ENCODE measurements around the gene ERBB4. TPM values are rescaled to one million over a fixed set of nuclear protein-coding genes. Genes with fewer than 3 reads are reported as not detected.
"Not testable (repeated sequence)": the region's sequence is repeated elsewhere in the genome, so short reads cannot be mapped to it uniquely, and the experiment has no call there.

The ERBB4 gene
- polyA plus RNA-seq, 4 donors, result 0.04 to 0.13 TPM; not detected in 2

DNA sequence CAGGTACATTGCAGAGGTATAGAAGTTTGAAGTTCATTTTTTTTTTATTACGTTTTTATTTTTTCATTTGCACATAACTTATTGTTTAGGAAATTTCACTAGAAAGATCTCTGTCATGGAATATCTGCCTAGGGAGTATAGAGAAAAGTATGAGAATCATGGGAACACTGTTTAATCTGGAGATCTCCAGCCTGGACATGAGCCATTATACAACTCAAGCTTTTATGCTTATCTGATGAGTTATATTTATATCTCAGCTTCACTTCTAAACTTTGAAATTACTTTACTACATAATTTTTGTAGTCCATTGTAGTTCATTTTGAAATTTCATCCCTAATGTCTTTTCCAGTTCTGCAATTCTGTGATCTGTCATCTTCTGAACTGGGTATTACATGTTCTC is 515.6 kb downstream of the ERBB4 start:
- no peaks in the 10 kb centered on the region for H3K36me3 ChIP-seq (ENCODE audit: control insufficient read depth in 3 of 3, insufficient read depth in 2 of 3, low read depth in 1 of 3, low read length in 3 of 3)
- no peak overlapping the region for H3K4me3 ChIP-seq (ENCODE audit: low read depth in 1 of 3, low read length in 3 of 3)
- FAIRE-seq, result no peak
- H3K27me3 ChIP-seq (ENCODE audit: control insufficient read depth in 3 of 3, insufficient read depth in 3 of 3, low read length in 3 of 3), result no peaks in the 10 kb centered on the region
- DNase-seq, result no peak
- WGBS, 3 donors, result 50 to 81% (median 61%) methylated on average over 1 of the region's 1 CpG
- H3K9me3 ChIP-seq (ENCODE audit: control insufficient read depth in 2 of 2, insufficient read depth in 1 of 2, low read depth in 1 of 2, low read length in 1 of 2), result no peaks in the 10 kb centered on the region
- no peak overlapping the region for H3K27ac ChIP-seq (ENCODE audit: low read depth in 1 of 3, low read length in 2 of 3)
- H3K4me1 ChIP-seq (ENCODE audit: control insufficient read depth in 3 of 3, insufficient read depth in 2 of 3, low read depth in 1 of 3, low read length in 2 of 3), result no peaks in the 10 kb centered on the region

DNA sequence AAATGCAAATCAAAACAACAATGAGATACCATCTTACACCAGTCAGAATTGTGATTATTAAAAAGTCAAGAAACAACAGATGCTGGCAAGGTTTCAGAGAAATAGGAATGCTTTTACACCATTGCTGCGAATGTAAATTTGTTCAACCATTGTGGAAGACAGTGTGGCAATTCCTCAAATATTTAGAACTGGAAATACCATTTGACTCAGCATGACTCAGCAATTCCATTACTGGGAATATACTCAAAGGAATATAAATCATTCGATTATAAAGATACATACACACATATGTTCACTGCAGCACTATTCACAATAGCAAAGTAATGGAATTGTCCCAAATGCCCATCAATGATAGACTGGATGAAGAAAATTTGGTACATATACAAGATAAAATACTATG is 516.7 kb downstream of the ERBB4 start:
- no peak overlapping the region for H3K4me3 ChIP-seq (ENCODE audit: low read depth in 1 of 3, low read length in 3 of 3)
- H3K27ac ChIP-seq (ENCODE audit: low read depth in 1 of 3, low read length in 2 of 3), result no peak overlapping the region
- no peaks in the 10 kb centered on the region for H3K9me3 ChIP-seq (ENCODE audit: control insufficient read depth in 2 of 2, insufficient read depth in 1 of 2, low read depth in 1 of 2, low read length in 1 of 2)
- no peaks in the 10 kb centered on the region for H3K4me1 ChIP-seq (ENCODE audit: control insufficient read depth in 3 of 3, insufficient read depth in 2 of 3, low read depth in 1 of 3, low read length in 2 of 3)
- no peaks in the 10 kb centered on the region for H3K27me3 ChIP-seq (ENCODE audit: control insufficient read depth in 3 of 3, insufficient read depth in 3 of 3, low read length in 3 of 3)
- 75 to 94% (median 89%) methylated on average over 2 of the region's 2 CpGs for WGBS, 3 donors
- no peaks in the 10 kb centered on the region for H3K36me3 ChIP-seq (ENCODE audit: control insufficient read depth in 3 of 3, insufficient read depth in 2 of 3, low read depth in 1 of 3, low read length in 3 of 3)
- no peak for DNase-seq
- no peak for FAIRE-seq

DNA sequence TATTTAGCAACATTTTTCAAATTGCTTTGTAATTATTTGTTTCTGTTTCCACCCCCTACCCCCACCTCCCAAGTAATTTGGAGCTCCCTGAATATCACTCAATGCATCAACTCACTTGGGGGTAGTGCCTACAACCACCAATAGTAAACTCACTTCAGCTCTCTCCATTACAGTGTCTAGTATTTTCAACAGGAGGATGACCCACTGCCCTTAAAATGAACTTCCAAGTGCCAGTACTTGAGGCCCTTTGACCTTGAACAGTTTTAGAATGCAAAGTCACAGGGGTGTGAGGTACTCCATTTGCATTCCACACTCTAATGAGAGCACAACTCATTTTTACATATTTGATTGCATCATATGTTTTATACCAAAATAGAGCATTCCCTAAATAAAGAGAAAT is 523.0 kb downstream of the ERBB4 start:
- Histone ChIP-seq H3K27me3 (ENCODE audit: control insufficient read depth in 3 of 3, insufficient read depth in 3 of 3, low read length in 3 of 3) (no peaks in the 10 kb centered on the region), H3K4me3 (ENCODE audit: low read depth in 1 of 3, low read length in 3 of 3) (no peak overlapping the region), H3K9me3 (ENCODE audit: control insufficient read depth in 2 of 2, insufficient read depth in 1 of 2, low read depth in 1 of 2, low read length in 1 of 2) (no peaks in the 10 kb centered on the region), H3K4me1 (ENCODE audit: control insufficient read depth in 3 of 3, insufficient read depth in 2 of 3, low read depth in 1 of 3, low read length in 2 of 3) (no peaks in the 10 kb centered on the region), H3K36me3 (ENCODE audit: control insufficient read depth in 3 of 3, insufficient read depth in 2 of 3, low read depth in 1 of 3, low read length in 3 of 3) (no peaks in the 10 kb centered on the region), H3K27ac (ENCODE audit: low read depth in 1 of 3, low read length in 2 of 3) (no peak overlapping the region)
- DNase-seq (no peak), FAIRE-seq (no peak)

DNA sequence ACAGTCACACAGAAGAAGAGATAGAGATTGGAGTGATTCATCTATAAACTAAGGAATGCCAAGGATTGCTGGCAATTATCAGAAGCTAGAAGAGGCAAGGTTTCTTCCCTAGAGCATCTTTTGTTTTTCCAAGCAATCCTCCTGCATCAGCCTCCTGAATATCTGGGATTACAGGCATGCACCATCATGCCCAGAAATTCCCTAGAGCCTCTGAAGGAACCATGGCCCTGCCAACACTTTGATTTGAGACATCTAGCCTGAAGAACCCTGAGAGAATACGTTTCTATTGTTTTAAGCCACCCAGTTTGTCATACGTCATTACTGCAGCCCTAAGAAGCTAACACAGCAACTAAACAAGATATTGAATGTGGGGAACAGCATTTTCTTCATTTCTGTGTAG is 525.0 kb downstream of the ERBB4 start:
- Histone ChIP-seq H3K27me3 (ENCODE audit: control insufficient read depth in 3 of 3, insufficient read depth in 3 of 3, low read length in 3 of 3) (no peaks in the 10 kb centered on the region), H3K36me3 (ENCODE audit: control insufficient read depth in 3 of 3, insufficient read depth in 2 of 3, low read depth in 1 of 3, low read length in 3 of 3) (no peaks in the 10 kb centered on the region), H3K4me1 (ENCODE audit: control insufficient read depth in 3 of 3, insufficient read depth in 2 of 3, low read depth in 1 of 3, low read length in 2 of 3) (no peaks in the 10 kb centered on the region), H3K9me3 (ENCODE audit: control insufficient read depth in 2 of 2, insufficient read depth in 1 of 2, low read depth in 1 of 2, low read length in 1 of 2) (no peaks in the 10 kb centered on the region), H3K4me3 (ENCODE audit: low read depth in 1 of 3, low read length in 3 of 3) (no peak overlapping the region), H3K27ac (ENCODE audit: low read depth in 1 of 3, low read length in 2 of 3) (no peak overlapping the region)
- 47 to 67% (median 63%) methylated on average over 2 of the region's 2 CpGs for WGBS, 3 donors
- DNase-seq, result no peak
- no peak for FAIRE-seq

DNA sequence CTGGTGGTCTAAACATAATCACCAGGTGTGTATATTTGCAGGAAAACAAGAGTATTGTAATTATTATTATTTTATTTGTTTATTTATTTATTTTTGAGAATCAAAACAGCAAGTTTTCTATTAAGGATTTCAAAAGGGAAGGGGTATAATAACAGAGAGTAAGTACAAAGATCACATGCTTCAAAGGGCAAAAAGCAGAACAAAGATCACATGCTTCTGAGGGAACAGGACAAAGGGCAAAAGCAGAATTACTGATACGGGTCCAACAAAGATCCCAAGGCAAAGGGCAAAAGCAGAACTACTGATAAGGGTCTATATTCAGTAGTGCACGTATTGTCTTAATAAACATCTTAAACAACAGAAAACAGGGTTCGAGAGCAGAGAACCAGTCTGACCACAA is 528.3 kb downstream of the ERBB4 start:
- H3K9me3 ChIP-seq (ENCODE audit: control insufficient read depth in 2 of 2, insufficient read depth in 1 of 2, low read depth in 1 of 2, low read length in 1 of 2); H3K4me1 ChIP-seq (ENCODE audit: control insufficient read depth in 3 of 3, insufficient read depth in 2 of 3, low read depth in 1 of 3, low read length in 2 of 3); H3K4me3 ChIP-seq (ENCODE audit: low read depth in 1 of 3, low read length in 3 of 3); H3K27me3 ChIP-seq (ENCODE audit: control insufficient read depth in 3 of 3, insufficient read depth in 3 of 3, low read length in 3 of 3); DNase-seq; FAIRE-seq; H3K27ac ChIP-seq (ENCODE audit: low read depth in 1 of 3, low read length in 2 of 3); H3K36me3 ChIP-seq (ENCODE audit: control insufficient read depth in 3 of 3, insufficient read depth in 2 of 3, low read depth in 1 of 3, low read length in 3 of 3): not testable (repeated sequence)
- 25 to 62% (median 34%) methylated on average over 3 of the region's 3 CpGs for WGBS, 3 donors

DNA sequence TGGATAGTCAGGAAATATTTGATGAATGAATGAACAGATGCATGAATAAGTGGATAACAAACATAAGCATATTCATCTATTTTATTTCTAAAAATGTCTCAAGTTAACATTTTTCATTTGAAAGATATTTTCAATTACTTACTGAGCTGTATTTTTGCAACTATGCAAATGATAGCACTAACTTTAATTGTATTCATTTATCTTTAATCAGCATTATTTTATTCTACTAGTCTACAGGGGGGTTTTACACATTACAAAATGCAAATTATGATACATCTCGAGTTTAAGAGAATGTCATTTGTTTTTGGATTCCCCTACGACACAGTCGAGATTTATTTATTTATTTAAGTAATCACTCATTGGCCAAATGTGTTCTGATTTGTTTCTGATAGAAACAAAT is 530.6 kb downstream of the ERBB4 start:
- no peaks in the 10 kb centered on the region for H3K27me3 ChIP-seq (ENCODE audit: control insufficient read depth in 3 of 3, insufficient read depth in 3 of 3, low read length in 3 of 3)
- H3K9me3 ChIP-seq (ENCODE audit: control insufficient read depth in 2 of 2, insufficient read depth in 1 of 2, low read depth in 1 of 2, low read length in 1 of 2), result no peaks in the 10 kb centered on the region
- no peak for DNase-seq
- no peak overlapping the region for H3K27ac ChIP-seq (ENCODE audit: low read depth in 1 of 3, low read length in 2 of 3)
- WGBS, 3 donors, result 46 to 53% (median 48%) methylated on average over 3 of the region's 3 CpGs
- no peak overlapping the region for H3K4me3 ChIP-seq (ENCODE audit: low read depth in 1 of 3, low read length in 3 of 3)
- FAIRE-seq, result no peak
- H3K4me1 ChIP-seq (ENCODE audit: control insufficient read depth in 3 of 3, insufficient read depth in 2 of 3, low read depth in 1 of 3, low read length in 2 of 3), result no peaks in the 10 kb centered on the region
- no peaks in the 10 kb centered on the region for H3K36me3 ChIP-seq (ENCODE audit: control insufficient read depth in 3 of 3, insufficient read depth in 2 of 3, low read depth in 1 of 3, low read length in 3 of 3)

DNA sequence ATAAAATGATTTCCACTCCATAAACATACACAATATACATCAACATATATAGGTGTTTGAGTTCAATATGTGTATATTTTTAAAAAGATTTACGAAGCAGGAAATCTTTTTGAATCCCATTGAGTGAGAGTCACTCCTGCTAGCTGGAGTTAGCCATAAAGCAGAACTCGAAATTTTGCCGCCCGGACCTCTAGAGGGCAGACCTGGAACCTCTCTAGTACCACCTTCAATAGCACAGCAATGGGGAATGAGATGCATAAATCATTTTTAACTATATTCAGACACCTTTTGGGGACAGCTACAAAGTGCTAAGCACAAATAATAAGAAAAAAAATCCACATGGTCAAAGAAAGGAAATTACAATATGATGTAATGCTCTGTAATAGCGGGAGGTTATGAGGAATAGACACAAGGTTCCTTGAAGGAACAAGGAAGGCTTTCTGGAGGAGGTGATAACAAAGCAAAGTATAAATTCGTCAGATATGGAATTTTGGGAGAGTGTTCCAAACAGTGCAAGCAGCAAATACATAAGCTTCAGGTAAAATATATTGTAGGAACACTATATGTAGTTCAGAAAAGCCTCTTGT is 533.4 kb downstream of the ERBB4 start:
- Histone ChIP-seq H3K4me3 (ENCODE audit: low read depth in 1 of 3, low read length in 3 of 3) (no peak overlapping the region), H3K36me3 (ENCODE audit: control insufficient read depth in 3 of 3, insufficient read depth in 2 of 3, low read depth in 1 of 3, low read length in 3 of 3) (no peaks in the 10 kb centered on the region), H3K9me3 (ENCODE audit: control insufficient read depth in 2 of 2, insufficient read depth in 1 of 2, low read depth in 1 of 2, low read length in 1 of 2) (no peaks in the 10 kb centered on the region), H3K4me1 (ENCODE audit: control insufficient read depth in 3 of 3, insufficient read depth in 2 of 3, low read depth in 1 of 3, low read length in 2 of 3) (no peaks in the 10 kb centered on the region), H3K27me3 (ENCODE audit: control insufficient read depth in 3 of 3, insufficient read depth in 3 of 3, low read length in 3 of 3) (no peaks in the 10 kb centered on the region), H3K27ac (ENCODE audit: low read depth in 1 of 3, low read length in 2 of 3) (no peak overlapping the region)
- DNase-seq (peak; percentile 29 to 35), FAIRE-seq (no peak)
- WGBS, 3 donors, result 14 to 24% (median 22%) methylated on average over 6 of the region's 6 CpGs

DNA sequence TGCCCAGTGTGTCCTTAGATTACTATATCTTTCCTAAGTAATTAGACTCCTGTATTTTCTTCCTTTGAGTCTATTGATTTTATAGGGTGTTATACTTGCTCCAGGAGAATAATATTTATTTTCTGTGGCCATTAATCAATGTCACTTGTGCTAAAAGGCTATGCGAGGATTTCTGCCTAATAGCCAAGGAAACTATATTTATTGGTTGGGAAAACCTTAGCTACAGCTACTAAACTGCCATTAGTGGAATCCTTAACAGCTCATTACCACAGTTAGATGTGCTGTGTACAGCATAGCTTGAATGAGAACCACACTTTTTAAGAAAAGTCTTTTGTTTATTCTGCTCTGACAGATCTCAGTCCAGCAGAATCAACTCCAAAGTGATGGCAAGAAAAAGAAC is 537.3 kb downstream of the ERBB4 start:
- H3K9me3 ChIP-seq (ENCODE audit: control insufficient read depth in 2 of 2, insufficient read depth in 1 of 2, low read depth in 1 of 2, low read length in 1 of 2), result no peaks in the 10 kb centered on the region

DNA sequence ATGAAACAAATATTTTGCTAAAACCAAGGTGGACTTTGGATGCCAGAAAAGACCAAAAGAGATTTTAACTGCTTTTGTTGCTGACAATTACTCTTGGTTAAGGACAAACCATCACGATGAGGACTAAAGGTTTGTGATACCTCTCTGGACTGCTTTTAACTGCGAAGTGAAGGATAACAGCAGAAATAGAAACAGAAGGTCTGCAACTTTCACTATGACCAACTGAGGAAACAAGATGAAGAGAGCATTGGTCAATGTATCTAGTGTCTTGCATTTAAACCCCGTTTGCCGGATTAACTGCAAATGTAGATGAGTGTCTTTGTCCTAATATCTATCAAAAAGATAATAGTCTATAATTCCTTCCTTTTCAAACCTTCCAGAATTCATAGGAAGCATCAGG is 541.7 kb downstream of the ERBB4 start:
- Histone ChIP-seq H3K27me3 (ENCODE audit: control insufficient read depth in 3 of 3, insufficient read depth in 3 of 3, low read length in 3 of 3) (no peaks in the 10 kb centered on the region), H3K4me3 (ENCODE audit: low read depth in 1 of 3, low read length in 3 of 3) (no peak overlapping the region), H3K36me3 (ENCODE audit: control insufficient read depth in 3 of 3, insufficient read depth in 2 of 3, low read depth in 1 of 3, low read length in 3 of 3) (no peaks in the 10 kb centered on the region), H3K27ac (ENCODE audit: low read depth in 1 of 3, low read length in 2 of 3) (no peak overlapping the region), H3K9me3 (ENCODE audit: control insufficient read depth in 2 of 2, insufficient read depth in 1 of 2, low read depth in 1 of 2, low read length in 1 of 2) (no peaks in the 10 kb centered on the region), H3K4me1 (ENCODE audit: control insufficient read depth in 3 of 3, insufficient read depth in 2 of 3, low read depth in 1 of 3, low read length in 2 of 3) (no peaks in the 10 kb centered on the region)
- DNase-seq (no peak), FAIRE-seq (no peak)
- WGBS, 3 donors, result 67 to 69% (median 68%) methylated on average over 4 of the region's 4 CpGs

More for the DNA sequence above, 537.3 kb downstream of the ERBB4 start:
- Histone ChIP-seq H3K36me3 (ENCODE audit: control insufficient read depth in 3 of 3, insufficient read depth in 2 of 3, low read depth in 1 of 3, low read length in 3 of 3) (no peaks in the 10 kb centered on the region), H3K4me1 (ENCODE audit: control insufficient read depth in 3 of 3, insufficient read depth in 2 of 3, low read depth in 1 of 3, low read length in 2 of 3) (no peaks in the 10 kb centered on the region), H3K27ac (ENCODE audit: low read depth in 1 of 3, low read length in 2 of 3) (no peak overlapping the region), H3K27me3 (ENCODE audit: control insufficient read depth in 3 of 3, insufficient read depth in 3 of 3, low read length in 3 of 3) (no peaks in the 10 kb centered on the region), H3K4me3 (ENCODE audit: low read depth in 1 of 3, low read length in 3 of 3) (no peak overlapping the region)
- 2 to 26% (median 19%) methylated on average over 1 of the region's 1 CpG for WGBS, 3 donors
- FAIRE-seq (no peak), DNase-seq (no peak)
